ENCODE results near the gene GPRIN3.

GRCh38 chr4:89285745-89286144, 21.9 kb downstream of the GPRIN3 start:
- TF ChIP-seq CTCF (IDR thresholded peaks at IDR 0.05; ENCODE audit: insufficient read depth, low read depth, low read length), result no peak
- TF ChIP-seq EZH2 (IDR thresholded peaks at IDR 0.05; ENCODE audit: insufficient read depth, low read length), result no peak

All from astrocyte (in vitro differentiated cells and primary cell).